ENCODE measurements around the gene GJA5.

The GJA5 gene

GRCh38 chr1:147729315-147729714, 31.1 kb downstream of the GJA5 start:
- Mint-ChIP-seq H3K27me3 (peaks cover 5% of the 10 kb centered on the region), H3K9me3 (no peaks in the 10 kb centered on the region), H3K36me3 (ENCODE audit: low read depth) (no peaks in the 10 kb centered on the region), H3K4me3 (no peak overlapping the region), H3K27ac (no peak overlapping the region), H3K4me1 (ENCODE audit: low read depth) (no peaks in the 10 kb centered on the region)
- intact Hi-C loops (cut with micrococcal nuclease): no loop called here

DNA sequence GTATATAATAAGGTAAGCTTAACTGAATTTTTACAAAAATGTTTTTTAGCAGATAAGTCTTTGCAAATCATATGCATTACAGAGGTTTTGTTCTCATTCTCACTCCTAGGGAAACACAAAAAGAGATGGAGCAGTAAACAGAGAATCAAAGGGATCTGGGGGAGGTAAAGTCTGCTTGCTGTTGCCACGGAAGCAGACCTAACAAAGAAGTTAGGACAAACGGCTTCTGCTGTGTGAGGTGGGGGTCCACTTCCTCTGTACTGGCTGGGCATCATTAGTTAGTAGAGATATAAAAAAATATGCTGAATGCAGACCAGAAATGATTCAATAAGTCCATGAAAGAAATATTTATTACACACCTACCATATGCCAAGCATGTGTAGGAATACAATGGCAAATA, 34.2 kb downstream of the GJA5 start:
- no peak overlapping the region for H3K4me3 Mint-ChIP-seq
- H3K36me3 Mint-ChIP-seq (ENCODE audit: low read depth): no peaks in the 10 kb centered on the region
- H3K9me3 Mint-ChIP-seq: no peaks in the 10 kb centered on the region
- H3K27ac Mint-ChIP-seq: no peak overlapping the region
- H3K4me1 Mint-ChIP-seq (ENCODE audit: low read depth): no peaks in the 10 kb centered on the region
- intact Hi-C loops (cut with micrococcal nuclease): no loop called here
- peaks cover 11% of the 10 kb centered on the region for H3K27me3 Mint-ChIP-seq

DNA sequence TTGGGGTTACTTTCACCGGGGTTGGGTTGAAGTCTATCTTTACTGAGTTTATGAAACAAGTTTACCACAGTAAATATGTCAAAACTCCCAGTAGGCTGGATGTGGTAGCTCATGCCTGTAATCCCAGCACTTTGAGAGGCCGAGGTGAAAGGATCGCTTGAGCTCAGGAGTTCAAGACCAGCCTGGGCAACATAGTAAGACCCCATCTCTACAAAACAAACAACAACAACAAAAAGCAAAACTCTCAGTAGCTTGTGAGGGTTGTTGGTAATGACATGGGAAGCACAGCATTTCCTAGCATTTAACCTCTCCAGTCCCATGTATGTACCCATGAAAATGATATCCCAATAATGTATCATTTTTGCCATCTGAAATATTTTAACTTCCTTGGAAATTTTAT, 34.7 kb downstream of the GJA5 start:
- Mint-ChIP-seq H3K27me3 (peaks cover 9% of the 10 kb centered on the region), H3K4me3 (no peak overlapping the region), H3K36me3 (ENCODE audit: low read depth) (no peaks in the 10 kb centered on the region), H3K9me3 (no peaks in the 10 kb centered on the region), H3K27ac (no peak overlapping the region), H3K4me1 (ENCODE audit: low read depth) (no peaks in the 10 kb centered on the region)
- intact Hi-C loops (cut with micrococcal nuclease): no loop called here

GRCh38 chr1:147723691-147724323, 36.6 kb downstream of the GJA5 start:
- Mint-ChIP-seq H3K27ac (no peak overlapping the region), H3K27me3 (peaks cover 9% of the 10 kb centered on the region), H3K4me3 (no peak overlapping the region), H3K4me1 (ENCODE audit: low read depth) (no peaks in the 10 kb centered on the region), H3K36me3 (ENCODE audit: low read depth) (no peaks in the 10 kb centered on the region), H3K9me3 (no peaks in the 10 kb centered on the region)
- intact Hi-C loops (cut with micrococcal nuclease): no loop called here

DNA sequence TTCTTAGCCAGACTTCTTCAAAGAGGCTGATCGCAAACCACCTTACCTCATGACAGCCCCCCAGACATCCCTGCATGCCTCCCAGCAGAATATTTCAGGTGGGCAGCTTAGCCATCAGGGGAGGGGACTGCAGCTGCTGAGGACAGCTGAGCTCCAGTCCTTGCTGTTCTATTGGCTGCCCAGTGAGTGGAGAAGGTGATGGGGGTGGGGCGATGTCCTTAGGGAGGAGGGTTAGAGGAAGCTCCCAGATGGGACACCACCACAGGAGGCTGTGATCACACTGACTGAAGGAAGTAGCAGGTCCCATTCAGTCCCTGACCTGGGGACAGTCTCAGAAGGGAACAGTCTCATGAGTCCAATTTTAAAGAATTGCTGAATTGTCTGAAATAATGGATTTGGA, 38.3 kb downstream of the GJA5 start:
- Mint-ChIP-seq H3K27me3 (peaks cover 9% of the 10 kb centered on the region), H3K9me3 (no peaks in the 10 kb centered on the region), H3K4me3 (no peak overlapping the region), H3K4me1 (ENCODE audit: low read depth) (peaks cover 10% of the 10 kb centered on the region), H3K36me3 (ENCODE audit: low read depth) (no peaks in the 10 kb centered on the region), H3K27ac (no peak overlapping the region)
- intact Hi-C loops (cut with micrococcal nuclease): no loop called here

DNA sequence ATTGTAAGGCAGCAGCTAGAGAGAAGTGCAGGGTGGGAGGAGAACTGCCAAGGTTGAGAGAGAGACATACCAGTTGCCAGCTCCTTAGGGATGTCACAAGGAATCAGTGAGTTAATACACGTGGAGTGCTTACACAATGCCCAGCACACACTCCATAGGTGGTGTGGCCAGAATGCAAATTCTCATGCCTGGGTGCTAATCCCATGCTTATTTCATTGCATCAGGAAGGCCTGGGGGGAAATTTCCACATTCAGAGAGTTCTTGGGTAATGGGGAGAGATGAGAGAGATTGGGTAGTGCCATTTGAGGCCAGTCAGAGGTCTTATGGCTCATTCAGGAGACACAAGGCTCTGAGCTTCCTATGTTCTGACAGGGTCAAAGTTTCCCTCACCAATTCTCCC, 38.7 kb downstream of the GJA5 start:
- intact Hi-C loops (cut with micrococcal nuclease): no loop called here

GRCh38 chr1:147720557-147720956, 39.8 kb downstream of the GJA5 start:
- intact Hi-C loops (cut with micrococcal nuclease): no loop called here
- Mint-ChIP-seq H3K9me3 (no peaks in the 10 kb centered on the region), H3K27ac (no peak overlapping the region), H3K36me3 (ENCODE audit: low read depth) (no peaks in the 10 kb centered on the region), H3K27me3 (peaks cover 9% of the 10 kb centered on the region), H3K4me3 (no peak overlapping the region), H3K4me1 (ENCODE audit: low read depth) (peaks cover 11% of the 10 kb centered on the region)

More for the DNA sequence above, 38.7 kb downstream of the GJA5 start:
- Mint-ChIP-seq H3K4me1 (ENCODE audit: low read depth) (peaks cover 11% of the 10 kb centered on the region), H3K4me3 (no peak overlapping the region), H3K27me3 (peaks cover 9% of the 10 kb centered on the region), H3K27ac (no peak overlapping the region), H3K36me3 (ENCODE audit: low read depth) (no peaks in the 10 kb centered on the region), H3K9me3 (no peaks in the 10 kb centered on the region)

DNA sequence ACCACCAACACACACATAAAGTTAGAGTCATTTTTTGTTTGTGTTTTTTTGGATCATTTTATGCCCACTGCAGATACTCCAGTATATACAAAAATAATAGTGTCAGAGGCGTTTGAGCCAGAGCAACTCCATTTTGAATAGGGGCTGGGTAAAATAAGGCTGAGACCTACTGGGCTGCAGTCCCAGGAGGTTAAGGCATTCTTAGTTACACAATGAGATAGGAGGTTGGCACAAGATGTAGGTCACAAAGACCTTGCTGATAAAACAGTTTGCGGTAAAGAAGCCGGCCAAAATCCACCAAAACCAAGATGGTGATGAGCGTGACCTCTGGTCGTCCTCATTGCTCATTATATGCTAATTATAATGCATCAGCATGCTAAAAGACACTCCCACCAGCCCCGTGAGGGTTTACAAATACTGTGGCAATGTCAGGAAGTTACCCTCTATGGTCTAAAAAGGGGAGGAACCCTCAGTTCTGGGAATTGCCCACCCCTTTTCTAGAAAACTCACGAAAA, 40.6 kb downstream of the GJA5 start:
- H3K36me3 Mint-ChIP-seq (ENCODE audit: low read depth): no peaks in the 10 kb centered on the region
- H3K27ac Mint-ChIP-seq: no peak overlapping the region
- no peak overlapping the region for H3K4me3 Mint-ChIP-seq
- H3K27me3 Mint-ChIP-seq: peaks cover 10% of the 10 kb centered on the region
- no peaks in the 10 kb centered on the region for H3K9me3 Mint-ChIP-seq
- H3K4me1 Mint-ChIP-seq (ENCODE audit: low read depth): peaks cover 11% of the 10 kb centered on the region
- intact Hi-C loops (cut with micrococcal nuclease): no loop called here

DNA sequence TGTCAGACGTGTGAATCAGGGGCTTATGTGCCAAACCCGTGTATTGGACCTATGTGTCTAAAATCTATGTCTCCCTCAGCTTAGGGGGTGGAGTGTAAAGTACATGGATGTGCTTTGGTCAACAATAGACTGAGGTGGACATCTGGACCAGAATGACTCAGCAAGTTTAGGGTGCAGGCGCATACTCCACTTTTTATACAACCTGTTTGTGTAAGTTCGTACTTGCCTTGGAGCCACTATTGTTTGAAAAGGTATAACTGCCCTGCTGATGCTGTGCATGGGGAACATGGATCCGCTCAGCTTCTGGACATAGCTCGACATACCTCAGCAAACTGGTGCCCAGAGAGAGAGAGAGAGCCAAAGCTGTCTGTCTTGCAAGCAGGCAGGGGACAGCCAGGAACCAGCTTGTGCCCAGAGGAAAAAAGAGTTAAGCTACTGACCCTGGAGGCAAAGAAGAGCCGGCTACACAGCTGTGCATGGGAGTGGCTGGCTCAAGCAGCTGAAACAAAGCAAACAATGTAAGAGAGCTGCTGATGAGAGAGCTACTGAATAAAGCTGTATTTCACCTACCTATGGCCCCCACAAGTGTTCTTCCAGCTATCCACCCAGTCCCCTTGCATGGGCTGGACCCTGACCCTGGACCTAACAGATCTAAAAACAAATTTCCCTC, 41.2 kb downstream of the GJA5 start:
- Mint-ChIP-seq H3K27me3 (peaks cover 16% of the 10 kb centered on the region), H3K4me1 (ENCODE audit: low read depth) (peaks cover 11% of the 10 kb centered on the region), H3K27ac (no peak overlapping the region), H3K36me3 (ENCODE audit: low read depth) (no peaks in the 10 kb centered on the region), H3K9me3 (no peaks in the 10 kb centered on the region), H3K4me3 (no peak overlapping the region)
- intact Hi-C loops (cut with micrococcal nuclease): no loop called here

- H3K9me3 Mint-ChIP-seq: no peaks in the 10 kb centered on the region
- H3K27ac Mint-ChIP-seq: no peak overlapping the region
- H3K4me3 Mint-ChIP-seq: no peak overlapping the region
- H3K36me3 Mint-ChIP-seq (ENCODE audit: low read depth): no peaks in the 10 kb centered on the region
- peaks cover 11% of the 10 kb centered on the region for H3K4me1 Mint-ChIP-seq (ENCODE audit: low read depth)
- intact Hi-C loops (cut with micrococcal nuclease): no loop called here
- H3K27me3 Mint-ChIP-seq: peaks cover 10% of the 10 kb centered on the region
Observed at GRCh38 chr1:147717706-147718097, 42.7 kb downstream of the GJA5 start.

GRCh38 chr1:147717051-147717705, 43.2 kb downstream of the GJA5 start:
- Mint-ChIP-seq H3K36me3 (ENCODE audit: low read depth) (no peaks in the 10 kb centered on the region), H3K27ac (no peak overlapping the region), H3K4me3 (no peak overlapping the region), H3K4me1 (ENCODE audit: low read depth) (peaks cover 11% of the 10 kb centered on the region), H3K27me3 (peaks cover 11% of the 10 kb centered on the region), H3K9me3 (no peaks in the 10 kb centered on the region)
- intact Hi-C loops (cut with micrococcal nuclease): no loop called here

DNA sequence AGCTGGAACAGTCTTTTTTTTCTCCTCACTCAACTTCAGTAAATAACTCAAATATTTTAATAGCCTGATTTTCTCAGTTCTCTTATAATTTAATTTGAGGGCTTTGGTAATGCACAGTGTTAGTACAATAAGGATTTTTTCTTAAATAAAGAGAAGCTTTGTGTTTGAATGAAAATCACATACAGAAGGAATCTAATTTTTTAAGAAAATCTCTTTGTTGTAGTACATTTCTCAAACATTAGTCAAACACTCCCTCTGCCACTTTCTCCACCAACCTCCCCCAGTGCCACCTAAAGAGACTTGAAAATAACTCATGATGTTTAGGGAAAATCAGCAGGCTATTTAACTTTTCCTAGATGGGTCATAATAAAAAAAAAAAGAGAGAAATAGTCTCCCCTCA, 47.8 kb downstream of the GJA5 start:
- Mint-ChIP-seq H3K27me3 (peaks cover 26% of the 10 kb centered on the region), H3K36me3 (ENCODE audit: low read depth) (no peaks in the 10 kb centered on the region), H3K9me3 (no peaks in the 10 kb centered on the region), H3K27ac (no peak overlapping the region), H3K4me1 (ENCODE audit: low read depth) (peaks cover 6% of the 10 kb centered on the region), H3K4me3 (no peak overlapping the region)
- intact Hi-C loops (cut with micrococcal nuclease): no loop called here
